GM12878 (cell line): ENCODE measurements around the gene XAB2. TPM values are rescaled to one million over a fixed set of nuclear protein-coding genes. Genes with fewer than 3 reads are reported as not detected.

ENCODE experiments used
- ATAC-seq: fragments of 200-7000 bp; cut with Tn5 transposase; 3 replicates; pipeline ENCODE4 v1.9.1; 2020; ENCODE audit warnings: mild to moderate bottlenecking, moderate library complexity
- BruUV-seq: library from RNA; stranded (reverse); fragments of 400-500 nt; replicated peaks from 2 replicates; lab custom pipeline; 2021; lab: Mats Ljungman, UMichigan
- CTCF ChIA-PET: fragments of 300-600 bp; sonication (Branson Sonifier 250); formaldehyde crosslinking; extraction: SDS; loops from one replicate; lab custom pipeline; 2021; ENCODE audit warnings: inconsistent platforms; lab: Yijun Ruan, JAX
- POLR2A ChIA-PET: fragments of 350-600 bp; formaldehyde crosslinking; extraction: SDS; loops from one replicate; lab custom pipeline; 2021; ENCODE audit warnings: inconsistent platforms; lab: Charles Lee
- RAD21 ChIA-PET: fragments of 300-600 bp; sonication (Branson Sonifier 250); formaldehyde crosslinking; loops from one replicate; lab custom pipeline; 2023; ENCODE audit warnings: antibody characterized with exemption; ENCODE audit not compliant: unreplicated experiment; lab: Charles Lee
- SMC1A ChIA-PET: fragments of 300-600 bp; sonication (Branson Sonifier 250); formaldehyde crosslinking; loops from one replicate; lab custom pipeline; 2023; ENCODE audit not compliant: unreplicated experiment, uncharacterized antibody; lab: Charles Lee
- DNase-seq: peaks from one replicate; pipeline ENCODE4 v3.0.0-alpha.2; 2011; ENCODE audit warnings: low read depth, low spot score
- FAIRE-seq: peaks from 3 replicates; lab custom pipeline; 2011; peaks lifted over from hg19 to GRCh38; lab: Jason Lieb, UNC
- H2AFZ ChIP-seq: 2 replicates; pipeline ENCODE4 v1.6.0; 2011; ENCODE audit warnings: low read depth, low read length, control low read depth; ENCODE audit not compliant: control insufficient read depth
- H3K27ac ChIP-seq: 2 replicates; pipeline ENCODE4 v1.5.1; 2011; ENCODE audit warnings: control low read depth; ENCODE audit not compliant: control insufficient read depth, insufficient read depth
- H3K27me3 ChIP-seq, 2 experiments: replicated peaks in 1 of 2; 2 replicates each; pipeline versions ENCODE4 v1.6.0 to v1.6.1; 2011; ENCODE audit warnings: low read length in 1 of 2; ENCODE audit not compliant: control insufficient read depth in 2 of 2, insufficient read depth in 2 of 2
- H3K36me3 ChIP-seq, 2 experiments: 2 replicates each; pipeline ENCODE4 v1.5.1; 2011; ENCODE audit warnings: low read length in 1 of 2; ENCODE audit not compliant: control insufficient read depth in 2 of 2, insufficient read depth in 2 of 2
- H3K4me1 ChIP-seq: 2 replicates; pipeline ENCODE4 v1.6.1; 2011; ENCODE audit warnings: mild to moderate bottlenecking, low read length, moderate library complexity, mixed read lengths; ENCODE audit not compliant: control insufficient read depth, insufficient read depth
- H3K4me2 ChIP-seq: 2 replicates; pipeline ENCODE4 v1.6.0; 2011; ENCODE audit warnings: control low read depth; ENCODE audit not compliant: control insufficient read depth, insufficient read depth
- H3K4me3 ChIP-seq: fragments of 200-600 bp; sonication (generic); 2 replicates; pipeline ENCODE4 v1.5.1; 2016
- H3K79me2 ChIP-seq: 2 replicates; pipeline ENCODE4 v1.6.0; 2011; ENCODE audit warnings: low read length; ENCODE audit not compliant: control insufficient read depth, insufficient read depth
- H3K9ac ChIP-seq: 2 replicates; pipeline ENCODE4 v1.8.0; 2011; ENCODE audit warnings: low read length, control low read depth, mixed read lengths; ENCODE audit not compliant: control insufficient read depth, insufficient read depth
- H3K9me3 ChIP-seq: replicated peaks from 3 replicates; pipeline ENCODE4 v1.5.1; 2011; ENCODE audit warnings: mild to moderate bottlenecking, low read length; ENCODE audit not compliant: control insufficient read depth, insufficient read depth
- H4K20me1 ChIP-seq: 2 replicates; pipeline ENCODE4 v1.6.0; 2011; ENCODE audit not compliant: control insufficient read depth, insufficient read depth
- ATF3 ChIP-seq: IDR thresholded peaks from 2 replicates; pipeline ENCODE4 v1.6.1; 2011; ENCODE audit warnings: low read depth, mild to moderate bottlenecking, low read length, moderate library complexity, borderline replicate concordance; ENCODE audit errors: extremely low read depth
- BCL11A ChIP-seq: IDR thresholded peaks from 2 replicates; pipeline ENCODE4 v1.6.1; 2011; ENCODE audit warnings: low read depth, low read length
- CHD1 ChIP-seq: IDR thresholded peaks from 2 replicates; pipeline ENCODE4 v1.6.1; 2012; ENCODE audit warnings: low read depth, low read length, improper control_type of control experiment
- CHD2 ChIP-seq: IDR thresholded peaks from 2 replicates; pipeline ENCODE4 v1.6.1; 2011; ENCODE audit warnings: low read depth, low read length, improper control_type of control experiment, borderline replicate concordance
- CREM ChIP-seq: IDR thresholded peaks from 2 replicates; pipeline ENCODE4 v1.6.1; 2014; ENCODE audit warnings: antibody characterized with exemption, low read depth
- ESRRA ChIP-seq: IDR thresholded peaks from 2 replicates; pipeline ENCODE4 v1.6.1; 2012; ENCODE audit warnings: mild to moderate bottlenecking, low read length, improper control_type of control experiment
- MLLT1 ChIP-seq: fragments of 450-650 bp; IDR thresholded peaks from 2 replicates; pipeline ENCODE4 v1.6.1; 2016; ENCODE audit warnings: mild to moderate bottlenecking
- NBN ChIP-seq: fragments of 450-650 bp; IDR thresholded peaks from 2 replicates; pipeline ENCODE4 v1.6.1; 2016
- NFYB ChIP-seq: IDR thresholded peaks from 2 replicates; pipeline ENCODE4 v1.6.1; 2011; ENCODE audit warnings: low read depth, mild to moderate bottlenecking, low read length, improper control_type of control experiment, moderate library complexity; ENCODE audit not compliant: insufficient read depth
- RUNX3 ChIP-seq: IDR thresholded peaks from 2 replicates; pipeline ENCODE4 v1.6.1; 2012; ENCODE audit warnings: low read length, inconsistent platforms
- ZNF207 ChIP-seq: fragments of 450-650 bp; IDR thresholded peaks from 2 replicates; pipeline ENCODE4 v1.6.1; 2014; ENCODE audit warnings: antibody characterized with exemption, mild to moderate bottlenecking, borderline replicate concordance
- ZNF24 ChIP-seq: fragments of 450-650 bp; IDR thresholded peaks from 2 replicates; pipeline ENCODE4 v1.6.1; 2017; ENCODE audit warnings: antibody characterized with exemption, mild to moderate bottlenecking
- WGBS: methylation state at CpG from one replicate; pipeline ENCODE4 v1.1.6; 2016; ENCODE audit warnings: low lambda C conversion rate; ENCODE audit not compliant: insufficient replicate concordance, insufficient coverage; ENCODE audit errors: missing lambda C conversion rate; 5-methylcytosine and 5-hydroxymethylcytosine counted together
- in situ Hi-C: fragments of 300-500 bp; cut with MboI; formaldehyde crosslinking; loops from 9 replicates; pipeline ENCODE4 v1.14.3; 2018; ENCODE audit warnings: mixed read lengths
- intact Hi-C: fragments of 100-400 bp; cut with micrococcal nuclease; formaldehyde crosslinking; loops from one replicate; pipeline ENCODE4 v1.14.2; 2022; ENCODE audit not compliant: unreplicated experiment
- polyA plus RNA-seq, 11 experiments: library from polyadenylated mRNA; depleted of rRNA in 4 of 11; unstranded in 6 of 11; stranded (reverse) in 5 of 11; fragments of >200 nt; fragmentation: Nextera tagmentation in 4 of 11; fragmentation: Illumina TruSeq in 1 of 11; extraction: Ambion mirVana in 4 of 11; extraction: Trizol in 1 of 11; gene quantifications; 1 replicate in 1 of 11; 2 replicates in 10 of 11; pipeline versions ENCODE4 v1.2.1 to v1.2.3, GENCODE V29; 2011 to 2016; ENCODE audit warnings: inconsistent platforms in 2 of 11, missing spikeins in 2 of 11, low read depth in 1 of 11
- total RNA-seq, 4 experiments: library from RNA; depleted of rRNA in 3 of 4; stranded (reverse); fragments of >200 nt in 3 of 4; fragmentation: Illumina TruSeq in 1 of 4; extraction: Trizol in 1 of 4; gene quantifications; 2 replicates each; pipeline versions ENCODE4 v1.2.1 to v1.2.3, GENCODE V29; 2013 to 2021

Gene XAB2
- total and polyA plus RNA-seq, 10 of the 15 experiments (the other 5 are each of a cell fraction or from before 2014, with no cell fraction given), result 0.34 to 45.1 (median 18.8) TPM

DNA sequence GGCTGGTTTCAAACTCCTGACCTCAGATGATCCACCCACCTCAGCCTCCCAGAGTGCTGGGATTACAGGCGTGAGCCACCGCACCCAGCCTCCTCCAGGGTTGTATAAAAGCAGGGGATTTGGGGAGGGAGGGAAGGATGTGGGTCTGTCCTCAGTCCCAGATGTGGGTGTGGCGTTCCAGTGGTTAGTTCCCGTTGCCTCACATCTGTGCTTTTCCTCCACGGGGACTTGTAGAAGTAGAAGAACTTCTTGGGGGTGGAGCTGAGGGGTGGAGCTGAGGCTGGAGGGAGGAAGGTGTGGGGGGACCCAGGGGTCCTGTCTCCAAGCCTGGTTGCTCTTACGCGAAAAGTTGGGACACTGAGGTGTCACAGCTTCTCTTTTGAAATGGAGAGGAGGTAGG is 47.0 kb upstream of the XAB2 start:
- RAD21 ChIA-PET, result interaction anchor here (0.7 to 1.1 kb wide), 2 partner anchors 123 to 124 kb away, joined by 3 to 6 read pairs; no protein-coding TSS in a partner anchor
- no peaks in the 10 kb centered on the region for H3K36me3 ChIP-seq
- TF ChIP-seq ZNF207 (no peak), RUNX3 (0 out of 2 replicates have a peak, but pooled peaks have one; percentile 4)
- TF ChIP-seq, all 136 proteins: peak for 1
- CTCF ChIA-PET, result interaction anchor here (1.5 to 3.6 kb wide), 5 partner anchors 24 to 125 kb away, joined by 5 to 20 read pairs (median 5); no protein-coding TSS in a partner anchor
- POLR2A ChIA-PET, result no interaction called here
- 0% methylated on average over 7 of the region's 7 CpGs for WGBS
- DNase-seq, result no peak
- Histone ChIP-seq H3K4me3 (peak overlapping the region; percentile 24; the same call in 1 of the 2 replicates), H3K9ac (no peak overlapping the region), H3K79me2 (peaks cover 8% of the 10 kb centered on the region), H3K9me3 (no peaks in the 10 kb centered on the region; the same call in 2 of the 3 replicates), H2AFZ (peak overlapping the region; percentile 33), H3K4me2 (peak overlapping the region; percentile 76), H3K27ac (no peak overlapping the region), H3K4me1 (peaks cover 35% of the 10 kb centered on the region), H3K27me3 (peaks cover 0 to 2% of the 10 kb centered on the region in 2 experiments; a peak in 3 of 4 replicates), H4K20me1 (no peaks in the 10 kb centered on the region)
- FAIRE-seq, result no peak
- in situ Hi-C loops, result no loop called here
- no peak for ATAC-seq
- SMC1A ChIA-PET, result interaction anchor here (2.7 to 2.9 kb wide), 2 partner anchors 108 to 124 kb away, joined by 11 to 12 read pairs; no protein-coding TSS in a partner anchor
- BruUV-seq, result no TSS peak
- intact Hi-C loops, result loop anchor here (10.0 kb wide), 1 partner anchor 292 kb away; no protein-coding TSS in a partner anchor

DNA sequence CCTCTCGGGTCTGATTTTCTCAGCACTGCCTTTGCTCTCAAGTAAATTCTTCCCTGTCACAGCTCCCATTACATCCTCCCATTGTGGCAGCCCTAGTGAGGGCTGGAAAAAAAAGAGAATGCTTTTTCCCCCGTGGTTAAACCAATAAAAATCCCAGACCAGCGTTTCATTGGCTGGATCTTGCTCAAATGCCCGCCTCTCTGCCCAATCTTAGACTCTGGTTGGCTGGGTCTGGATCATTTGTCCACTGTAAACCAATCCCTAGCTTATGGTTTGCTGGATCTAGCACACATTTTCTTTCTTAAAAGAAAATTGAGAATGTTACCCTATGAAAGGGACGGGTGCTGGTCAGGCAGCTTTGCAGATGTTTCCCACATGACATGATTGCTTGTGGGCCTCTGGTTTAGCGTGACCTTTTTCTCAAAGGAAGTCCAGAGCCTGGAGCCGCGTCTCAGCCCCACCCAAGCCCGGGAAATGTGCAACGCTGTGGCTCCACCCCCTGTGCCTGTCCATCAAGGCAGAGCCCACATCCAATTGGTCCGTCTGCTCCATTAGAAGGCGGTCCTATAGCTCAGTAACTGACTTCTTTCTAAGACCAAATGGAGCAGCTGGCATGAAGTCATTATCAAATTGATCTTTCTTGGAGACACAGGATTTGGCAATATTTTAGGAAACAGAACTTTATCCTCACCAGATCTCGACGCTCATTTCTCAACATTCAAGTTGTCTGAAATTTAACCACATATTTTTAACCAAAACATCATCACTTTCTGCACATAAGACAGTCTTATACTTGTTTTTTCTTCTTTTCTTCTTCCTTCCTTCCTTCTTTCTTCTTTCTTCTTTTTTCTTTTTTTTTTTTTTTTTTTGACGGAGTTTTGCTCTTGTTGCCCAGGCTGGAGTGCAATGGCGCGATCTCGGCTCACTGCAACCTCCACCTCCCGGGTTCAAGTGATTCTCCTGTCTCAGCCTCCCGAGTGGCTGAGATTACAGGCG is 45.0 kb upstream of the XAB2 start:
- CTCF ChIA-PET, result interaction anchor here (0.9 to 2.0 kb wide), 2 partner anchors 106 to 147 kb away, joined by 3 to 5 read pairs; no protein-coding TSS in a partner anchor
- TF ChIP-seq CHD2 (no peak), NBN (no peak), ESRRA (no peak), NFYB (peak; percentile 65; the same call in 1 of the 2 replicates), BCL11A (no peak), CREM (no peak), MLLT1 (no peak), ATF3 (no peak), ZNF24 (no peak), CHD1 (no peak)

More for the DNA sequence above, 45.0 kb upstream of the XAB2 start:
- Histone ChIP-seq H3K27me3 (peaks cover 4 to 7% of the 10 kb centered on the region in 2 experiments; a peak in 3 of 4 replicates), H3K9ac (no peak overlapping the region), H3K4me1 (peaks cover 23% of the 10 kb centered on the region), H3K36me3 (no peaks in the 10 kb centered on the region), H3K4me3 (no peak overlapping the region), H3K4me2 (no peak overlapping the region), H3K9me3 (no peaks in the 10 kb centered on the region; the same call in 2 of the 3 replicates), H4K20me1 (no peaks in the 10 kb centered on the region), H3K79me2 (no peaks in the 10 kb centered on the region), H3K27ac (no peak overlapping the region), H2AFZ (no peak overlapping the region)
- POLR2A ChIA-PET, result interaction anchor here (0.5 to 0.8 kb wide), 3 partner anchors 16 to 248 kb away, joined by 3 to 5 read pairs (median 3); no protein-coding TSS in a partner anchor
- DNase-seq, result no peak
- in situ Hi-C loops, result no loop called here
- FAIRE-seq, result peak; percentile 91
- RAD21 ChIA-PET, result no interaction called here
- SMC1A ChIA-PET, result interaction anchor here (1.1 kb wide), 1 partner anchor 22 kb away, joined by 3 read pairs; no protein-coding TSS in a partner anchor
- ATAC-seq, result peak; percentile 55
- intact Hi-C loops, result loop anchor here (10.0 kb wide), 1 partner anchor 290 kb away; no protein-coding TSS in a partner anchor
- WGBS, result 35% methylated on average over 17 of the region's 21 CpGs
- no TSS peak for BruUV-seq
